Stimulated activated CD4-positive, alpha-beta T cell treated with anti-CD3 and anti-CD28 coated beads, Interleukin-1b, Interleukin-23, amount 100 ng/mL, for 24 hours (primary cell): Measurements from ENCODE around the gene UBE2G1.
"Not testable (repeated sequence)": the region's sequence is repeated elsewhere in the genome, so short reads cannot be mapped to it uniquely, and the experiment has no call there.

Experiments used
- DNase-seq, 4 experiments: peaks; one replicate each; pipeline ENCODE4 v3.0.0-alpha.2; 2020; ENCODE audit warnings: low read depth in 4 of 4, low spot score in 1 of 4

The UBE2G1 gene

GRCh38 chr17:4307179-4307930 lies 59.1 kb downstream of the UBE2G1 start:
- DNase-seq: no peak

GRCh38 chr17:4305224-4305623 lies 61.3 kb downstream of the UBE2G1 start:
- no peak for DNase-seq

- peak; percentile 20 to 48 (median 39) for DNase-seq
Measured at GRCh38 chr17:4304417-4305027, 62.0 kb downstream of the UBE2G1 start.

GRCh38 chr17:4301066-4301465 lies 65.4 kb downstream of the UBE2G1 start:
- no peak for DNase-seq

GRCh38 chr17:4297351-4297750 lies 69.1 kb downstream of the UBE2G1 start:
- DNase-seq: no peak

- DNase-seq: no peak
Measured at GRCh38 chr17:4295686-4296085, 70.8 kb downstream of the UBE2G1 start.

GRCh38 chr17:4293572-4293971 lies 72.9 kb downstream of the UBE2G1 start:
- DNase-seq: no peak

GRCh38 chr17:4287710-4288109 lies 78.8 kb downstream of the UBE2G1 start:
- no peak for DNase-seq

- DNase-seq: no peak
Measured at GRCh38 chr17:4276514-4276913, 90.0 kb downstream of the UBE2G1 start.

GRCh38 chr17:4272972-4273368 lies 93.5 kb downstream of the UBE2G1 start:
- DNase-seq: no peak

- no peak for DNase-seq
Measured at GRCh38 chr17:4272213-4272971, 94.1 kb downstream of the UBE2G1 start.

- DNase-seq: no peak
Measured at GRCh38 chr17:4270736-4271135, 95.7 kb downstream of the UBE2G1 start.

GRCh38 chr17:4269915-4270314 lies 96.6 kb downstream of the UBE2G1 start:
- no peak for DNase-seq

- DNase-seq: no peak
Measured at GRCh38 chr17:4267402-4267801, 99.1 kb downstream of the UBE2G1 start.

- no peak for DNase-seq
Measured at GRCh38 chr17:4266550-4266949, 99.9 kb downstream of the UBE2G1 start.

GRCh38 chr17:4263282-4264215 lies 102.9 kb downstream of the UBE2G1 start, which contains the start of gene ANKFY1:
TSS of gene ANKFY1 (minus strand) at chr17:4263979. CDS start at chr17:4263941, 38 bp downstream.
- peak; percentile 93 to 97 (median 96) for DNase-seq

- DNase-seq: no peak
Measured at GRCh38 chr17:4262703-4263102, 103.8 kb downstream of the UBE2G1 start.

GRCh38 chr17:4261452-4261851 lies 105.0 kb downstream of the UBE2G1 start:
- no peak for DNase-seq

- no peak for DNase-seq
Measured at GRCh38 chr17:4258867-4259266, 107.6 kb downstream of the UBE2G1 start.

GRCh38 chr17:4256952-4257351 lies 109.5 kb downstream of the UBE2G1 start:
- DNase-seq: no peak

GRCh38 chr17:4255271-4255670 lies 111.2 kb downstream of the UBE2G1 start:
- not testable (repeated sequence) for DNase-seq
